Measurements from ENCODE around the gene C5AR2.

- no peak for TF ChIP-seq POLR2AphosphoS5 (IDR thresholded peaks at IDR 0.05; ENCODE audit: low read depth, low read length)
- no peak for TF ChIP-seq POLR2A (IDR thresholded peaks at IDR 0.05; ENCODE audit: low read depth, low read length)
- TF ChIP-seq PAX5 (IDR thresholded peaks at IDR 0.05; ENCODE audit: insufficient read depth, low read length, severe bottlenecking) = no peak
- TF ChIP-seq TAF1 (IDR thresholded peaks at IDR 0.05; ENCODE audit: low read depth, low read length) = no peak
- TF ChIP-seq SPI1 (IDR thresholded peaks at IDR 0.05; ENCODE audit: low read depth, low read length) = no peak
- TF ChIP-seq POU2F2 (IDR thresholded peaks at IDR 0.05; ENCODE audit: low read depth, low read length) = no peak
Observed at GRCh38 chr19:47321630-47322029, 10.3 kb upstream of the C5AR2 start.

Data from GM12891 (cell line).